ENCODE results near the gene PI3.
"Not testable (repeated sequence)": the region's sequence is repeated elsewhere in the genome, so short reads cannot be mapped to it uniquely, and the experiment has no call there.

PI3 gene, protein sequence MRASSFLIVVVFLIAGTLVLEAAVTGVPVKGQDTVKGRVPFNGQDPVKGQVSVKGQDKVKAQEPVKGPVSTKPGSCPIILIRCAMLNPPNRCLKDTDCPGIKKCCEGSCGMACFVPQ

GRCh38 chr20:45174434-45175364 lies at the start of gene PI3:
PI3 (plus strand) TSS chr20:45174902; CDS start chr20:45174923, 21 bp downstream.
- no peak for DNase-seq

- DNase-seq, result no peak
Measured at GRCh38 chr20:45128099-45128498, 46.6 kb upstream of the PI3 start.

DNA sequence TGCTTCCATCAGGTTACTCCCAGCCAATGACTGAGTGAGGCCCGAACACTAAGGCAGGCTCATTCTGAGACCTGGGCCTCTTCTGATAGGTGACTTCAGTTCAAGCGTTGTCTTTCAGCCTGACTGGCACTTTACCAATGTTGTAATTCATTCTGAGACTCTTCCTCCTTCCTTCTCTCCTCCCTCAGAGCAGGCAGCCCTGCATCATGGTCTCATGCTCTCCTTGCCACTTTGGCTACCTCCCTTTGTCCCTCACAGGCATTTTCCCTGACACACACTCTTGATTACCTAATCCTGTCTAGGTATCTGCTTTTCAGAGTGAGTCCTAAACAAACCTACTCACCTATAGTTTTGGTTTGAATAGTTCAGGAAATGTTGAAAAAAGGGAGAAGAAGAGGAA lies 37.8 kb upstream of the PI3 start:
- no peak for DNase-seq

DNA sequence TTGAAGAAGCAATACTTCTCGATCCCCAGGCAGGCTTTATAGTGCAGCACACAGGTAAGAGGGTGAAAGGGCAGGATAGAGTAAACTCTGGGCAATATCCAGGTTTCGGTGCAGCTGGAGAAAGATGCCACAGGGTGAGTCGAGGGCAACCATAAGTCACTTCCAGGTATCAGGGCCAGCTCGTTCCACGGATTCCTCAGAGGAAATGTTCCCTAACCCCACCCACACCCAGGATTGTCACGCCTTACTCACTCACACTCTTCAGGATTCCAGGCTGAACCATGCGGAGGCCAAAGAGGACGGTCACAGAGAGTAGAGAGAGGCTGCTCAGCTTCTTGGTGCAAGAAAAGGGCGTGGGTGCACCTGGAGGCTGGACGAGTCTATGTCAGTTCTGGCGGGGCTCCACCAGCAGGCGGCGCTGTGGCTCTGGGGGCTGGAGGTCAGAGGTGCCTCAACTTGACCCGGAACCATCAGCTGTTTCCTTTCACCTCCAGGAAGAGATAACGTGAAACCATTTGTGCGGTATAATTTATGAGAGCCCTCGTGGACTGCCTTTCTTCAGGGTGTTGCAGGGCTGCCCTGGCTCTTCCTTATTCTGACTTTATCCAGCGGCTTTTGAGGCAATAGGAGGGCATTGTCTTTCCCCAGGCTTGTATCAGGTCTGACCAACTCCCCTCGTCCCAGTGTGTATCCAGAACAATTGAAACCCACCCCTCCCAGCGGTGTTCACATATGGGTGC lies 36.0 kb upstream of the PI3 start:
- no peak for DNase-seq

DNA sequence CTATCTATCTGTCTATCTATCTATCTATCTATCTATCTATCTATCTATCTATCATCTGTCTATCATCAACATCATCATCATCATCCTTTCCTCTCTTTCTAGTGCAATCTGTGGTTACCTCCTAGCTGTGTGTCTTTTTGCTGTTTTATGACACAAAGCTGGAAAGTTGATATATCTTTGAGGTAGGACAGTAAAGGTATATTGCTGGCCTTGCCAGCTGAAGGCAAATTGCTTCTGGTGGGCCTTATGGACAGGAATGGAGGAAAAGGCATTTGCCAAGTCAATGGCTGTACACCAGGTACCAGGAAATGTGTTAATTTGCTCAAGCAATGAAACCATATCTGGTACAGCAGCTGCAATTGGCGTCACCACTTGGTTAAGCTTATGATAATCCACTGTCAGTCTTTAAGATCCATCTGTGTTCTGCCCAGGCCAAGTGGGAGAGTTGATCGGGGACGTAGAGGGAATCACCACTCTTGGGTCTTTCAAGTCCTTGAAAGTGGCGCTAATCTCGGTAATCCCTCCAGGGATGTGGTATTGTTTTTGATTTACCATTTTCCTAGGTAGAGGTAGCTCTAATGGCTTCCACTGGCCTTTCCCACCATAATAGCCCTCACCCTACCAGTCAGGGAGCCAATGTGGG lies 34.8 kb upstream of the PI3 start:
- not testable (repeated sequence) for DNase-seq

DNA sequence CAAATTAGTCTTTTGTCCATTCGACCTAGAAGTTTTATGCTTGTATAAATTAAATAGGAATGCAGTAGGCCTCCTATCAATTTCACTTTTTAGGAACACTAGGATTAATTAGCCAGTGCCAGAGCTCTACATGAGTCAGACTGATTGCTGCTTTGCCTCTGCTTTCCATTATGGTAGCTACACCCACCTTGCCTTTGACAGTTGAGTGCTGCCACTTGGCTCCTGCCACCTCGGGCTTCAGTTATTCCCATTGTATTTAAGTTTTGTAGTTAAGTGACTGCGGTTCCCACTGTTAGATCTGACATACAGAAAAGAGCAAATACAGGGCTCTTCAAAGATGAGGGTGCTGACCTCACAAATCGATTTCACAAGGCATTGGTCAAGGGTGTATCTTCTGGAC lies 33.9 kb upstream of the PI3 start:
- no peak for DNase-seq

- no peak for DNase-seq
Measured at GRCh38 chr20:45149062-45149461, 25.6 kb upstream of the PI3 start.

DNA sequence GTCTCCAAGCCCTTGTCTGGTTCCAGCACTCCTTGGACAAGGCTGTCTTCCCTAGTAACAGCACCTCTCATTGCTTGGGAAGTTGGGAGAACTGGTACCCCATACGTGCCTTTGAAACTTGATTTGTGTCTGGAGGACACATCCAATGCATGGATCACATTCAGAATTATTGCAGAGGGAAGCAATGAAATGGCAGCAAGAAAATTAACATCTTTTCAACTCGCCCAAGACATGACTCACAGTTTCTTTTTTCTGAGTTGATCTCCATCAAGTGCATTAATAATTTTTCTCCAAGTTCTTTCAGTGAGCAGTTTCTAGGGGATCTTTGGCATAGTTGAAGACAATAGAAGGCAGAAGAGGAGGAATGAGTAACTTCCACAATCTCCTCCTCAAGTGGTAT lies 22.3 kb upstream of the PI3 start:
- no peak for DNase-seq

DNA sequence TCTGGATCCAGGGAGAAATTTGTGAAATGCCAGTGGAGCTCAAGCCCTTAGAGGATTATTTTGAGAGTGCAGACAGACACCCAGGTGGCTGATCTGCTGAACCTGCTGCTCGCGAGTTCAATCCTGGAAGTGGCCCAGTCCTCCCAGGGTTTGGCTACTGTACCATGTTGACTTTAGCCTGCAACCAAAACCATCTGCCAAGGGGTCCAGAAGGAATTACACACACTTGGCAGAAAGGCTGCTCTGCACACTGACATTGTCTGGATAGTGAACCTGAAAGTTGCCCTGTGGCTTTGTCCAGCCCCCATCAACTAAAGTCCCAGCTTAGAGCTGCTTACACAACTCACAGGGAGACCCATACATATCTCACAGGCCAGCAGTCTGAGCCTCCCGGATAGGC lies 21.6 kb upstream of the PI3 start:
- DNase-seq, result no peak

DNA sequence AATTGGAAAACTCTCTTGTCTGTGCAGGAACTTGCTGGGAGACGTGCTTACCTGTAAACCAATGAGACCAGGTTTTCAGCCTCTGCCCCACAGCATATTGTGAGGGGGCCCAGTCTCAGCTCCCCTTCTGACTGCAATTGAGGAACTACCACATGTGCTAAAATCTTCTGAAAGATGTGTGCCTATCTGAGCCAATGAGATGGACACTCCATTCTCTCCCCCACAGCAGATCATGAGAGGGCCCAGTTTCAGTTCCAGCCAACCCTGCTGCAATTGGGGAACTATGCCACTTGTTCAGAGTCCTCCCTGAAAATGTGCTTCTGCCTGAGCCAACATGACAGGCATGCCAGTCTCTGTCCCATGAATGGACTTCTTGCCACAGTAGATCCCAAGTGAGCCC lies 20.9 kb upstream of the PI3 start:
- no peak for DNase-seq

- DNase-seq, result no peak
Measured at GRCh38 chr20:45154183-45154582, 20.5 kb upstream of the PI3 start.

DNA sequence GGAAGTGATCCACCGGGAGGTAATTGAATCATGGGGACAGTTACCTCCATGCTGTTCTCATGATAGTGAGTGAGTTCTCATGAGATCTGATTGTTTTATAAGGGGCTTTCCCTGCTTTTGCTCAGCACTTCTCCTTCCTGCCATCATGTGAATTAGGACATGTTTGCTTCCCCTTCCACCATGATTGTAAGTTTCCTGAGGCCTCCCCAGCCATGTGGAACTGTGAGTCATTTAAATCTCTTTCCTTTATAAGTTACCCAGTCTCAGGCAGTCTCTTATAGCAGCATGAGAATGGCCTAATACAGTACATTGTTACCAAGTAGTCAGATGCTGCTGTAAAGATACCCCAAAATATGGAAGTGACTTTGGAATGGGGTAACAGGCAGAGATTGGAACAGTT lies 19.9 kb upstream of the PI3 start:
- not testable (repeated sequence) for DNase-seq

DNA sequence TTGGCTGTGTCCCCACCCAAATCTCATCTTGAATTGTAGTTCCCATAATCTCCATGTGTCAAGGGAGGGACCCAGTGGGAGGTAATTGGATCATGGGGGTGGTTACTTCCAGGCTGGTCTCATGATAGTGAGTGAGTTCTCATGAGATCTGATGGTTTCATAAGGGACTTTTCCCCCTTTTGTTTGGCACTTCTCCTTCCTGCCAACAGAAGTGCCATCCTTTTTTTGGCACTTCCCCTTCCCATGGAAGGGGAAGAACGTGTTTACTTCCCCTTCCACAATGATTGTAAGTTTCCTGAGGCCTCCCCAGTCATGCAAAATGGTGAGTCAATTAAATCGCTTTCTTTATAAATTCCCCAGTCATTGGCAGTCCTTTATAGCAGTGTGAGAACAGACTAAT lies 18.0 kb upstream of the PI3 start:
- no peak for DNase-seq

GRCh38 chr20:45157962-45158361 lies 16.7 kb upstream of the PI3 start:
- DNase-seq, result no peak

DNA sequence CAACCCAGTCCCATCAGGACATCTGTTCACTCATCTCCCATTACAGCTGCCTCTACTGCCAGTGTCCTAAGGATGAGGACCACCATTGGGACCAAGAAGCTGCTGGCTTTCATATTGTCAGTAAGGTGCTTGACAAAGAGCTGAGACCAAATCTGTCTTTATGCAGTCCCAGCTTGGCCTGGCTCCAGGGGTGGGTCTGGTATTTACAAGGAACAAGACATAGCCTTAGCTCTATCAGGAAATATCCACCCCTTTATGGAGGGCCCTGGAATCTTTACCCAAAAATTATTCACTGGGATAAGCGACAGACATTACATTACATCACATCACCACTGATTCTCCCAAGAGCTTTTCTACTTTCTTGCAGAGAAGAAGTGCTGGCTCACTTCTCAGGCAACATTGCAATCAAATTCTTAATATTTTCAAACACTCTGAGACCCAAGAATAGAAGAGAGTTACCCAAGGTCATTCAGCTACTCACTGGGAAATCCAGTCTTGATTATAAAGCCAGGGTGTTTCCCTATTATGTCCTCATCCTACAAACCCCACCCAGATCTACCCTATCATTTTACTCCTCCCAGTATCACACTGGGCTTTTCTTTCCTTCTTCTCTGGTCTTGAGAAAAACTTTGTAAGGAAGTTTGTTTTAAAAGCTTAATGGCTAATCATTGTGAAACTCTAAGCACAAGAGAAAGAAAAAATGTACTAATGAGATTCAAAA lies 11.5 kb upstream of the PI3 start:
- DNase-seq, result no peak

DNA sequence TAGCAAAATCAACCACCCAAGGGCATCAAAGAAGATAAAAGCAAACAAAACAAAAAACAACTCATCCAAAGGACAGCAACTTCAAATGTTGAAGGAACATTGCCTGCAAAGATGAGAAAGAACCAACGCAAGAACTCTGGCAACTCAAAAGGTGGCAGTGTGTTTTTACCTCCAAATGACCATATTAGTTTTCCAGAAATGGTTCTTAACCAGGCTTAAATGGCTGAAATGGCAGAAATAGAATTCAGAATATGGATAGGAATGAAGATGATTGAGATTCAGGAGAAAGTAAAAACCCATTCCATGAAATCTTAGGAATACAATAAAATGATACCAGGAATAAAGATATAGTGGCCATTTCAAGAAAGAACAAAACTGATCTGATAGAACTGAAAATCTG lies 9.8 kb upstream of the PI3 start:
- DNase-seq, result no peak

DNA sequence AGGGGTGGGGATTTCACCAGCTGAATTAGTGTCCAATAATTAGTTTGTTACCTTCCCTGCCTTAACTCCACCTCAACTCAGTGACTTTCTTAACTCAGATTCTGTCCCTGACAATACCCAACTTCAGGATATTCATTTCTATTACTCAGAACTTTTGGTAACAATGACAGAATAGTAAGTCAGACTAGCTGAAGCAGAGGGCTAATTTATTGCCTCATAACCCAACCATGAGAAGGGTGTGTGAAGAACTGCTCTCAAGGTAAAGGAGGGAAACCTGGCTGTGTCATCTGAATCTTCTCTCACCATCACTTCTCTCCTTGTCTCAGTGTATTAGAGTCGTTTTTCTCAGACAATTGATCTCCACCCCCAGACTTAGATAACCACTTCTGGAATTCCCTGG lies 1.2 kb upstream of the PI3 start:
- no peak for DNase-seq

- DNase-seq, result no peak
Measured at GRCh38 chr20:45176526-45177267, 2.0 kb downstream of the PI3 start.

- DNase-seq, result no peak
Measured at GRCh38 chr20:45179166-45179565, 4.5 kb downstream of the PI3 start.

GRCh38 chr20:45181639-45182038 lies 6.9 kb downstream of the PI3 start:
- DNase-seq, result no peak

- DNase-seq, result no peak
Measured at GRCh38 chr20:45183084-45183483, 8.4 kb downstream of the PI3 start.

DNA sequence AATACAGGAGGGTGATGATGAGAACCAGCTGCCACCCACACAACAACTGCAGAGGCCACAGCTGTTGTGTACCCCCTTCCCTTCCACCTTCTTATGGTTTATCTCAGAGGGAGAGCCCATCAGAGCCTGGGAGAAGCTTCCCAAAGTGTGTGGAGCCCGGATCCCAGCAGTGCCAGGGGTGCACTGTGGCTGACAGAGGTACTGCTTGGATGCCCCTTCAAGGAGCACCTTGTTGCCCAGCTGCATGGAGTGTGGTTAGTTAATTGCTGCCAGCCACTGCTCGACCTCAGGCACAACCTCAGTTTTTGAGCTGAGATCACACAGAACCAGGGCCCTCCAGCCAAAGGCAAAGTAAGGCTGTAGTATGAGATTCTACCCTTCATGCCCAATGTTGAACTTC lies 13.0 kb downstream of the PI3 start:
- DNase-seq, result no peak
